ENCODE measurements around the gene NTM. TPM values are rescaled to one million over a fixed set of nuclear protein-coding genes. Genes with fewer than 3 reads are reported as not detected.
A peak's percentile ranks its signal among the peaks of the same experiment; 100 is the strongest.

Gene NTM
- total and polyA plus RNA-seq, 2 donors from 2014 or later: 0.92 to 10.3 TPM

DNA sequence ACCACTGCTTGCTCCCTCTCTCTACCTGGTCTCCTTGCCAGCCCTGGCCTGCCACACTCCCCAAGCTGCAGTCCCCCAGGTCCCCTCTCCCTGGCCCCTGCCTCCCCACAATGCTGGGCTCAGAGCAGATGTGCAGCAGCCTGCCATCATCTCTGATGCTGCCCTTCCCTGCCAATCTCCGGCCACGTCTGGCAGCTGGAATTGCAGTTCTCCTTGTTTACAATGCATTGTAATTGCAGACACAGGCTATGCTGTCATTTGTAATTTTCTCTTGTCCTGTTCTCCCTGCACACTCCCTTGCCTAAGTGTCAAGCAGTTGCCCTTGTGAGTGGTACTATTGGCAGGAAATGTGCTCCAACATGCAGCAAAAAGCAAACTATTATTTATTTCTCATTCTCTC is 222.3 kb downstream of the NTM start:
- intact Hi-C loops (cut with DNase I): no loop called here
- Histone ChIP-seq H3K9ac (ENCODE audit: low read length in 3 of 3) (no peak overlapping the region), H3K27me3 (ENCODE audit: control insufficient read depth, insufficient read depth, low read length) (no peaks in the 10 kb centered on the region), H3K9me3 (ENCODE audit: control insufficient read depth in 2 of 3, insufficient read depth in 1 of 3, low read length in 3 of 3) (peaks cover 0 to 4% (median 1%) of the 10 kb centered on the region in 3 donors), H3K4me1 (ENCODE audit: control insufficient read depth in 2 of 3, insufficient read depth in 2 of 3, low read depth in 1 of 3, low read length in 3 of 3) (no peaks in the 10 kb centered on the region), H3K27ac (ENCODE audit: low read depth in 2 of 2, low read length in 2 of 2) (no peak overlapping the region), H3K36me3 (ENCODE audit: control insufficient read depth in 2 of 3, insufficient read depth in 3 of 3, low read length in 3 of 3) (no peaks in the 10 kb centered on the region), H3K4me3 (ENCODE audit: low read length in 3 of 3) (no peak overlapping the region)
- TF ChIP-seq, protein P1, sequence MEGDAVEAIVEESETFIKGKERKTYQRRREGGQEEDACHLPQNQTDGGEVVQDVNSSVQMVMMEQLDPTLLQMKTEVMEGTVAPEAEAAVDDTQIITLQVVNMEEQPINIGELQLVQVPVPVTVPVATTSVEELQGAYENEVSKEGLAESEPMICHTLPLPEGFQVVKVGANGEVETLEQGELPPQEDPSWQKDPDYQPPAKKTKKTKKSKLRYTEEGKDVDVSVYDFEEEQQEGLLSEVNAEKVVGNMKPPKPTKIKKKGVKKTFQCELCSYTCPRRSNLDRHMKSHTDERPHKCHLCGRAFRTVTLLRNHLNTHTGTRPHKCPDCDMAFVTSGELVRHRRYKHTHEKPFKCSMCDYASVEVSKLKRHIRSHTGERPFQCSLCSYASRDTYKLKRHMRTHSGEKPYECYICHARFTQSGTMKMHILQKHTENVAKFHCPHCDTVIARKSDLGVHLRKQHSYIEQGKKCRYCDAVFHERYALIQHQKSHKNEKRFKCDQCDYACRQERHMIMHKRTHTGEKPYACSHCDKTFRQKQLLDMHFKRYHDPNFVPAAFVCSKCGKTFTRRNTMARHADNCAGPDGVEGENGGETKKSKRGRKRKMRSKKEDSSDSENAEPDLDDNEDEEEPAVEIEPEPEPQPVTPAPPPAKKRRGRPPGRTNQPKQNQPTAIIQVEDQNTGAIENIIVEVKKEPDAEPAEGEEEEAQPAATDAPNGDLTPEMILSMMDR (IDR thresholded peaks at IDR 0.05; ENCODE audit: borderline replicate concordance, extremely low read depth, insufficient read depth): no peak
- FAIRE-seq: no peak
- no peak for DNase-seq

DNA sequence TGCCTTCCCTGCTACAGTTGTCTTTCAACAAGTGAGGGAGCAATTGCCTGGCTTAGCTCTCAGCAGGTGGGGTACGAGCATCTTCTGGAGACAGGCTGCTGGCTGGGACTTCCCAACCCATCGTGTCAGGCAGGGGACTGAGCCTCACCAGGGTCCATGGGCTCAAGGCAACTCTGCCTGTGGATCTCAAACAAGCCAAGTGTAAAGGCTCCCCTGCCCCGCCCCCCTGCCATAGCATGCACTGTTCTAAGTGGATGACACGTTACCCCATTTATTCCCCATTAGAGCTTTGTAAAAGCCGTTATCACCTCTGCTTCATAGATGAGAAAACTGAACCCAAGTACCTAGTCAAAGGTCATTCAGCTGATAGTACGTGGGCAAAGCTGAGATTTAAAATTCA is 222.9 kb downstream of the NTM start:
- DNase-seq (peak in 1 of 5 donors; percentile 20), FAIRE-seq (no peak)
- Histone ChIP-seq H3K27ac (ENCODE audit: low read depth in 2 of 2, low read length in 2 of 2) (no peak overlapping the region), H3K9me3 (ENCODE audit: control insufficient read depth in 2 of 3, insufficient read depth in 1 of 3, low read length in 3 of 3) (no peaks in the 10 kb centered on the region), H3K4me3 (ENCODE audit: low read length in 3 of 3) (no peak overlapping the region), H3K36me3 (ENCODE audit: control insufficient read depth in 2 of 3, insufficient read depth in 3 of 3, low read length in 3 of 3) (no peaks in the 10 kb centered on the region), H3K9ac (ENCODE audit: low read length in 3 of 3) (no peak overlapping the region), H3K4me1 (ENCODE audit: control insufficient read depth in 2 of 3, insufficient read depth in 2 of 3, low read depth in 1 of 3, low read length in 3 of 3) (no peaks in the 10 kb centered on the region), H3K27me3 (ENCODE audit: control insufficient read depth, insufficient read depth, low read length) (no peaks in the 10 kb centered on the region)
- intact Hi-C loops (cut with DNase I): no loop called here
- TF ChIP-seq, protein P1 (IDR thresholded peaks at IDR 0.05; ENCODE audit: borderline replicate concordance, extremely low read depth, insufficient read depth): no peak

DNA sequence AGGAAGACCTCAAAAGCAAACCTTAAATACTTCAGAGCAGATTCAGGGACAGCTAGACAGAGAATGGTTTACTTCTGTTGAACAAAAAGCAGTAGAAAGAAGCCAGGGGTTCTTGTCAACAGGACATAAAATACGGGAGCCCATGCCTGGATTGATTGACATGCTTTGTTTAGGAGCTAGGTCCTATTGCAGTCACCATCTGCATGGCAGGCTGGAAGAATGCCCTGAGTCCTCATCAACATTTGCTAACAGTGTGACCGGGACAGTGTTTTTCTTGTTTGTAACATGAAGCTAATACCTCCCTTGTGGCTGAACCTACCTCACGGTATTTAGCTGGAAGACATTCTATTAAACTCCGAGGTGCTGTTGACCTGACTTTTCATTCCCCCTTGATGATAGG is 225.4 kb downstream of the NTM start:
- DNase-seq (peak in 1 of 5 donors; percentile 7), FAIRE-seq (no peak)
- Histone ChIP-seq H3K27me3 (ENCODE audit: control insufficient read depth, insufficient read depth, low read length) (no peaks in the 10 kb centered on the region), H3K4me3 (ENCODE audit: low read length in 3 of 3) (no peak overlapping the region), H3K36me3 (ENCODE audit: control insufficient read depth in 2 of 3, insufficient read depth in 3 of 3, low read length in 3 of 3) (no peaks in the 10 kb centered on the region), H3K9ac (ENCODE audit: low read length in 3 of 3) (no peak overlapping the region), H3K27ac (ENCODE audit: low read depth in 2 of 2, low read length in 2 of 2) (no peak overlapping the region), H3K4me1 (ENCODE audit: control insufficient read depth in 2 of 3, insufficient read depth in 2 of 3, low read depth in 1 of 3, low read length in 3 of 3) (no peaks in the 10 kb centered on the region), H3K9me3 (ENCODE audit: control insufficient read depth in 2 of 3, insufficient read depth in 1 of 3, low read length in 3 of 3) (no peaks in the 10 kb centered on the region)
- intact Hi-C loops (cut with DNase I): no loop called here
- TF ChIP-seq, protein P1 (IDR thresholded peaks at IDR 0.05; ENCODE audit: borderline replicate concordance, extremely low read depth, insufficient read depth): no peak

DNA sequence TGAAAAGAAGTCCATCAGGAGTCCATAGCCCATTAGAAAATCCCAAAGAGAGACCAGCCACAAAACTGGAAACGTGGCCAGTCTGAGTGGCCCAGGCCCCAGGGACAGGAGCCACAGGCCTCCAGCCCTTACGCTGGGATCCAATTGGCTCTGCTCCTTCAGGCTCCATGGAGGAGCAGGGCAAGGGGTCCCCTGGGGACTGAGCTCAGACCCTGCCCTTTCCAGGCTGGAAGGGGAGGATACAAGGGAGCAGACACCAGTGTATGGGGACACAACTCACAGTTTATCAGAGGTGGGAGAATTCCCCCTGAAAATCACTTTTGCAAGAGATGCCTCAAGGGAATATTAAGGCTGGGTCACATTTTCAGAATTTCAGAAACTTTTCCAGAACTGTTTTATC is 227.5 kb downstream of the NTM start:
- DNase-seq (peak in 1 of 5 donors; percentile 3), FAIRE-seq (no peak)
- Histone ChIP-seq H3K27ac (ENCODE audit: low read depth in 2 of 2, low read length in 2 of 2) (no peak overlapping the region), H3K4me1 (ENCODE audit: control insufficient read depth in 2 of 3, insufficient read depth in 2 of 3, low read depth in 1 of 3, low read length in 3 of 3) (no peaks in the 10 kb centered on the region), H3K36me3 (ENCODE audit: control insufficient read depth in 2 of 3, insufficient read depth in 3 of 3, low read length in 3 of 3) (no peaks in the 10 kb centered on the region), H3K4me3 (ENCODE audit: low read length in 3 of 3) (no peak overlapping the region), H3K9me3 (ENCODE audit: control insufficient read depth in 2 of 3, insufficient read depth in 1 of 3, low read length in 3 of 3) (no peaks in the 10 kb centered on the region), H3K9ac (ENCODE audit: low read length in 3 of 3) (no peak overlapping the region), H3K27me3 (ENCODE audit: control insufficient read depth, insufficient read depth, low read length) (no peaks in the 10 kb centered on the region)
- TF ChIP-seq, protein P1 (IDR thresholded peaks at IDR 0.05; ENCODE audit: borderline replicate concordance, extremely low read depth, insufficient read depth): no peak
- intact Hi-C loops (cut with DNase I): no loop called here
